CD8-positive, alpha-beta memory T cell (primary cell): ENCODE results near the gene FXYD4. TPM values are rescaled to one million over a fixed set of nuclear protein-coding genes. Genes with fewer than 3 reads are reported as not detected.

ENCODE experiments used
- CTCF ChIA-PET: fragments of 350-600 bp; sonication (Branson Sonifier 250); formaldehyde crosslinking; loops from one replicate; lab custom pipeline; 2021; ENCODE audit warnings: antibody characterized with exemption; lab: Charles Lee
- POLR2A ChIA-PET: fragments of 350-600 bp; sonication (Branson Sonifier 250); formaldehyde crosslinking; loops from one replicate; lab custom pipeline; 2021; ENCODE audit warnings: antibody characterized with exemption; lab: Charles Lee
- DNase-seq, 5 donors: peaks; one replicate each; pipeline versions ENCODE4 v3.0.0 to v3.0.0-alpha.2; 2020 to 2022; ENCODE audit warnings: mixed read lengths in 1 of 5
- H3K27ac ChIP-seq: one replicate; pipeline ENCODE4 v1.7.0; 2013; ENCODE audit warnings: low read depth, mild to moderate bottlenecking, low read length, moderate library complexity
- H3K27me3 ChIP-seq: 2 replicates; pipeline ENCODE4 v1.7.0; 2013; ENCODE audit warnings: low read length, mild to moderate bottlenecking; ENCODE audit not compliant: insufficient read depth, poor library complexity, severe bottlenecking
- H3K36me3 ChIP-seq: 2 replicates; pipeline ENCODE4 v1.7.0; 2013; ENCODE audit warnings: mild to moderate bottlenecking, low read length, moderate library complexity; ENCODE audit not compliant: insufficient read depth
- H3K4me1 ChIP-seq: 2 replicates; pipeline ENCODE4 v1.7.0; 2013; ENCODE audit warnings: mild to moderate bottlenecking, low read length, moderate library complexity; ENCODE audit not compliant: insufficient read depth
- H3K4me3 ChIP-seq: 2 replicates; pipeline ENCODE4 v1.7.0; 2013; ENCODE audit warnings: mild to moderate bottlenecking, low read length
- H3K9me3 ChIP-seq: 2 replicates; pipeline ENCODE4 v1.7.0; 2013; ENCODE audit warnings: mild to moderate bottlenecking, low read length
- H3K27ac Mint-ChIP-seq, 8 donors: one replicate each; pipeline ENCODE4 v1.8.0; 2020 to 2021; ENCODE audit warnings: mixed read lengths in 8 of 8, mild to moderate bottlenecking in 6 of 8, inconsistent platforms in 3 of 8, moderate library complexity in 3 of 8
- H3K27me3 Mint-ChIP-seq, 2 donors: one replicate each; pipeline ENCODE4 v1.8.0; 2020 to 2021; ENCODE audit warnings: mixed read lengths in 2 of 2, mild to moderate bottlenecking in 1 of 2, moderate library complexity in 1 of 2
- H3K36me3 Mint-ChIP-seq, 3 donors: one replicate each; pipeline ENCODE4 v1.8.0; 2020 to 2021; ENCODE audit warnings: mixed read lengths in 3 of 3, inconsistent platforms in 1 of 3, mild to moderate bottlenecking in 1 of 3
- H3K4me1 Mint-ChIP-seq, 3 donors: one replicate each; pipeline ENCODE4 v1.8.0; 2020 to 2021; ENCODE audit warnings: mixed read lengths in 3 of 3, inconsistent platforms in 1 of 3, mild to moderate bottlenecking in 1 of 3
- H3K4me3 Mint-ChIP-seq, 7 donors: one replicate each; pipeline ENCODE4 v1.8.0; 2020 to 2021; ENCODE audit warnings: mixed read lengths in 7 of 7, mild to moderate bottlenecking in 6 of 7, moderate library complexity in 4 of 7, inconsistent platforms in 2 of 7
- H3K9me3 Mint-ChIP-seq, 5 donors: one replicate each; pipeline ENCODE4 v1.8.0; 2020 to 2022; ENCODE audit warnings: mixed read lengths in 5 of 5, mild to moderate bottlenecking in 3 of 5, moderate library complexity in 2 of 5, inconsistent platforms in 1 of 5
- polyA plus RNA-seq: library from polyadenylated mRNA; unstranded; fragments of 300-500 nt; fragmentation: Illumina TruSeq; gene quantifications from one replicate; pipeline ENCODE4 v1.2.3, GENCODE V29; 2021
- total RNA-seq, 2 experiments: library from RNA; stranded (reverse); gene quantifications; one replicate each; pipeline ENCODE4 v1.2.3, GENCODE V29; 2021

The FXYD4 gene
- total and polyA plus RNA-seq, 3 experiments from 2014 or later: not detected

- ChIA-PET CTCF (interaction anchor here (1.9 kb wide), 1 partner anchor 16 kb away, joined by 4 read pairs; no protein-coding TSS in a partner anchor), POLR2A (no interaction called here)
- Mint-ChIP-seq H3K27me3 (peaks cover 0 to 2% of the 10 kb centered on the region in 2 donors), H3K4me1 (peaks cover 24 to 27% (median 25%) of the 10 kb centered on the region in 3 donors), H3K4me3 (no peak overlapping the region), H3K27ac (peak overlapping the region in 1 of 8 donors; percentile 63), H3K9me3 (peaks cover 0 to 1% (median 0%) of the 10 kb centered on the region in 5 donors), H3K36me3 (peaks cover 0 to 7% (median 1%) of the 10 kb centered on the region in 3 donors)
- no peaks in the 10 kb centered on the region for H3K9me3 ChIP-seq
- no peak overlapping the region for H3K27ac ChIP-seq
- H3K4me1 ChIP-seq: peaks cover 19% of the 10 kb centered on the region
- H3K4me3 ChIP-seq: no peak overlapping the region
- no peaks in the 10 kb centered on the region for H3K36me3 ChIP-seq
- H3K27me3 ChIP-seq: no peaks in the 10 kb centered on the region
- no peak for DNase-seq
These were observed 6.4 kb upstream of the FXYD4 start for GRCh38 chr10:43365001-43365400.

GRCh38 chr10:43369921-43370320 lies 1.5 kb upstream of the FXYD4 start:
- H3K27ac Mint-ChIP-seq: peak overlapping the region in 1 of 8 donors; percentile 23
- Histone ChIP-seq H3K4me3 (no peak overlapping the region), H3K9me3 (no peaks in the 10 kb centered on the region), H3K27ac (no peak overlapping the region), H3K4me1 (no peaks in the 10 kb centered on the region), H3K27me3 (no peaks in the 10 kb centered on the region), H3K36me3 (no peaks in the 10 kb centered on the region)
- H3K36me3 Mint-ChIP-seq: no peaks in the 10 kb centered on the region
- H3K9me3 Mint-ChIP-seq: no peaks in the 10 kb centered on the region
- no peak for DNase-seq
- no peak overlapping the region for H3K4me3 Mint-ChIP-seq
- H3K27me3 Mint-ChIP-seq: peaks cover 0 to 3% of the 10 kb centered on the region in 2 donors
- ChIA-PET POLR2A (no interaction called here), CTCF (no interaction called here)
- peaks cover 10 to 13% (median 11%) of the 10 kb centered on the region in 3 donors for H3K4me1 Mint-ChIP-seq

- Histone ChIP-seq H3K9me3 (no peaks in the 10 kb centered on the region), H3K27me3 (no peaks in the 10 kb centered on the region), H3K27ac (no peak overlapping the region), H3K4me3 (no peak overlapping the region), H3K36me3 (no peaks in the 10 kb centered on the region), H3K4me1 (no peaks in the 10 kb centered on the region)
- ChIA-PET POLR2A (no interaction called here), CTCF (no interaction called here)
- H3K27ac Mint-ChIP-seq: no peak overlapping the region
- H3K4me3 Mint-ChIP-seq: no peak overlapping the region
- H3K36me3 Mint-ChIP-seq: no peaks in the 10 kb centered on the region
- peaks cover 0 to 3% of the 10 kb centered on the region in 2 donors for H3K27me3 Mint-ChIP-seq
- no peak for DNase-seq
- no peaks in the 10 kb centered on the region for H3K9me3 Mint-ChIP-seq
- peaks cover 10 to 13% (median 11%) of the 10 kb centered on the region in 3 donors for H3K4me1 Mint-ChIP-seq
These were observed 693 bp upstream of the FXYD4 start for GRCh38 chr10:43370671-43371215.

- Histone ChIP-seq H3K4me1 (no peaks in the 10 kb centered on the region), H3K27ac (no peak overlapping the region), H3K36me3 (no peaks in the 10 kb centered on the region), H3K4me3 (no peak overlapping the region), H3K9me3 (no peaks in the 10 kb centered on the region), H3K27me3 (no peaks in the 10 kb centered on the region)
- peaks cover 0 to 3% of the 10 kb centered on the region in 2 donors for H3K27me3 Mint-ChIP-seq
- no peak overlapping the region for H3K4me3 Mint-ChIP-seq
- no peak for DNase-seq
- H3K36me3 Mint-ChIP-seq: no peaks in the 10 kb centered on the region
- peak overlapping the region in 1 of 8 donors; percentile 43 for H3K27ac Mint-ChIP-seq
- no peaks in the 10 kb centered on the region for H3K9me3 Mint-ChIP-seq
- H3K4me1 Mint-ChIP-seq: peaks cover 10 to 13% (median 11%) of the 10 kb centered on the region in 3 donors
- CTCF ChIA-PET: no interaction called here
- POLR2A ChIA-PET: no interaction called here
These were observed 1.4 kb downstream of the FXYD4 start for GRCh38 chr10:43372765-43373361.

- H3K27me3 Mint-ChIP-seq: peaks cover 0 to 3% of the 10 kb centered on the region in 2 donors
- no peaks in the 10 kb centered on the region for H3K36me3 ChIP-seq
- no peaks in the 10 kb centered on the region for H3K4me1 ChIP-seq
- no peak overlapping the region for H3K4me3 Mint-ChIP-seq
- H3K27me3 ChIP-seq: no peaks in the 10 kb centered on the region
- no peaks in the 10 kb centered on the region for H3K9me3 ChIP-seq
- H3K27ac Mint-ChIP-seq: peak overlapping the region in 3 of 8 donors; percentile 12 to 74 (median 58)
- DNase-seq: no peak
- H3K4me1 Mint-ChIP-seq: peaks cover 10 to 13% (median 11%) of the 10 kb centered on the region in 3 donors
- H3K36me3 Mint-ChIP-seq: no peaks in the 10 kb centered on the region
- H3K9me3 Mint-ChIP-seq: no peaks in the 10 kb centered on the region
- CTCF ChIA-PET: no interaction called here
- H3K4me3 ChIP-seq: no peak overlapping the region
- POLR2A ChIA-PET: no interaction called here
- H3K27ac ChIP-seq: no peak overlapping the region
These were observed 2.0 kb downstream of the FXYD4 start for GRCh38 chr10:43373461-43373860.

- H3K27me3 ChIP-seq: no peaks in the 10 kb centered on the region
These were observed 2.8 kb downstream of the FXYD4 start for GRCh38 chr10:43374194-43374593.

GRCh38 chr10:43375401-43376020 lies 4.1 kb downstream of the FXYD4 start:
- ChIA-PET CTCF (no interaction called here), POLR2A (no interaction called here)
- no peaks in the 10 kb centered on the region for H3K27me3 ChIP-seq
- Mint-ChIP-seq H3K4me3 (no peak overlapping the region), H3K27me3 (peaks cover 0 to 3% of the 10 kb centered on the region in 2 donors), H3K9me3 (no peaks in the 10 kb centered on the region), H3K4me1 (peaks cover 10 to 13% (median 11%) of the 10 kb centered on the region in 3 donors), H3K27ac (no peak overlapping the region), H3K36me3 (no peaks in the 10 kb centered on the region)
- no peak for DNase-seq
- no peaks in the 10 kb centered on the region for H3K4me1 ChIP-seq
- no peaks in the 10 kb centered on the region for H3K9me3 ChIP-seq
- no peaks in the 10 kb centered on the region for H3K36me3 ChIP-seq
- H3K4me3 ChIP-seq: no peak overlapping the region
- no peak overlapping the region for H3K27ac ChIP-seq

More at GRCh38 chr10:43374194-43374593, 2.8 kb downstream of the FXYD4 start:
- Histone ChIP-seq H3K4me1 (no peaks in the 10 kb centered on the region), H3K9me3 (no peaks in the 10 kb centered on the region), H3K27ac (no peak overlapping the region), H3K36me3 (no peaks in the 10 kb centered on the region), H3K4me3 (no peak overlapping the region)
- no peaks in the 10 kb centered on the region for H3K9me3 Mint-ChIP-seq
- H3K27me3 Mint-ChIP-seq: peaks cover 0 to 3% of the 10 kb centered on the region in 2 donors
- no peak overlapping the region for H3K4me3 Mint-ChIP-seq
- POLR2A ChIA-PET: interaction anchor here (0.7 kb wide), 1 partner anchor 12 kb away, joined by 6 read pairs; no protein-coding TSS in a partner anchor
- H3K4me1 Mint-ChIP-seq: peaks cover 10 to 13% (median 11%) of the 10 kb centered on the region in 3 donors
- DNase-seq: no peak
- CTCF ChIA-PET: no interaction called here
- H3K36me3 Mint-ChIP-seq: no peaks in the 10 kb centered on the region
- no peak overlapping the region for H3K27ac Mint-ChIP-seq

GRCh38 chr10:43376046-43376635 lies 4.7 kb downstream of the FXYD4 start:
- Mint-ChIP-seq H3K4me3 (peak overlapping the region in 1 of 7 donors; percentile 23), H3K36me3 (no peaks in the 10 kb centered on the region), H3K9me3 (no peaks in the 10 kb centered on the region), H3K27me3 (peaks cover 0 to 3% of the 10 kb centered on the region in 2 donors), H3K4me1 (peaks cover 10 to 17% (median 11%) of the 10 kb centered on the region in 3 donors), H3K27ac (peak overlapping the region in 1 of 8 donors; percentile 93)
- no peak for DNase-seq
- Histone ChIP-seq H3K36me3 (no peaks in the 10 kb centered on the region), H3K9me3 (no peaks in the 10 kb centered on the region), H3K4me1 (no peaks in the 10 kb centered on the region), H3K27ac (no peak overlapping the region), H3K27me3 (no peaks in the 10 kb centered on the region), H3K4me3 (no peak overlapping the region)
- ChIA-PET POLR2A (no interaction called here), CTCF (no interaction called here)
